Body of pancreas (tissue), 4 donors: ENCODE data around the gene MOGAT3.

Source experiments
- CTCF ChIP-seq, 7 experiments: fragments of 450-650 bp in 4 of 7; fragments of 200-600 bp in 3 of 7; sonication (generic) in 3 of 7; IDR thresholded peaks; one replicate each; pipeline ENCODE4 v1.5.1; 2016 to 2019; ENCODE audit warnings: antibody characterized with exemption in 7 of 7
- POLR2A ChIP-seq, 3 donors: fragments of 450-650 bp; IDR thresholded peaks; one replicate each; pipeline ENCODE4 v1.6.1; 2016; ENCODE audit warnings: antibody characterized with exemption in 3 of 3, mild to moderate bottlenecking in 2 of 3

GRCh38 chr7:101160910-101161309 is 39.9 kb downstream of the MOGAT3 start:
- TF ChIP-seq CTCF (IDR thresholded peaks at IDR 0.05) (no peak), POLR2A (IDR thresholded peaks at IDR 0.05) (no peak)
